WTC11 (cell line): ENCODE results near the gene GCDH.

Source experiments
- NFYB ChIP-seq: sonication (generic); formaldehyde crosslinking; conservative IDR thresholded peaks from 2 replicates; pipeline ENCODE4 v1.8.0; 2022; ENCODE audit warnings: low read depth, missing genetic modification reagents
- RELA ChIP-seq: sonication (generic); formaldehyde crosslinking; IDR thresholded peaks from 2 replicates; pipeline ENCODE4 v1.8.1; 2022; ENCODE audit warnings: missing genetic modification reagents, mild to moderate bottlenecking, borderline replicate concordance
- SP1 ChIP-seq: sonication (generic); formaldehyde crosslinking; conservative IDR thresholded peaks from 2 replicates; pipeline ENCODE4 v1.8.1; 2022; ENCODE audit warnings: missing genetic modification reagents
- ZNF416 ChIP-seq: fragments of 250-450 bp; sonication (Bioruptor Pico); IDR thresholded peaks from 2 replicates; pipeline ENCODE4 v1.9.0; 2021; ENCODE audit warnings: mild to moderate bottlenecking, inconsistent platforms
- TF ChIP-seq, protein P1 (sequence below): fragments of 200-600 bp; IDR thresholded peaks from 2 replicates; pipeline ENCODE4 v1.8.0; 2022; ENCODE audit warnings: antibody characterized with exemption
- TF ChIP-seq, protein P2 (sequence below): sonication (generic); formaldehyde crosslinking; IDR thresholded peaks from 2 replicates; pipeline ENCODE4 v1.8.0; 2022; ENCODE audit warnings: mild to moderate bottlenecking, missing genetic modification reagents
- TF ChIP-seq, protein P3 (sequence below): sonication (generic); formaldehyde crosslinking; IDR thresholded peaks from 2 replicates; pipeline ENCODE4 v1.8.1; 2023; ENCODE audit warnings: mild to moderate bottlenecking, missing genetic modification reagents, moderate library complexity

DNA sequence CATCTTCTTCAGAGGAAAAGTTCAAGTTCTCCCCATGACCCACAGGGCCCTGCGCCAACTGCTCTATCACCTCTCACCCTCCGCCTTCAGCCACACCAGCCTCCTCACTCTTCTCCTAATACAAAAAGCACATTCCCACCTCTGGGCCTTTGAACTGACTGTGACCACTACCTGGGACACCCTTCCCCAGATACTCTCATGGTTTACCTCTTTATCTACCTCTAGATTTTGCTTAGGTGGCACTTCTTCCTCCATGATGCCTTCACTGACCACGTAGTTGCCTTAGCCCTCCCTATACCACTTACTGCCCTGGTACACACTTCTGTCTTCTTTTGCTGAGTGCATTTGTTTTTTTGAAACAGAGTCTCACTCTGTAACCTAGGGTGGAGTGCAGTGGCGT lies 32.0 kb downstream of the GCDH start:
- TF ChIP-seq RELA (CRISPR knock-in tag) (no peak), NFYB (CRISPR knock-in tag) (no peak), SP1 (no peak), ZNF416 (CRISPR knock-in tag) (no peak)
- TF ChIP-seq, protein P1, sequence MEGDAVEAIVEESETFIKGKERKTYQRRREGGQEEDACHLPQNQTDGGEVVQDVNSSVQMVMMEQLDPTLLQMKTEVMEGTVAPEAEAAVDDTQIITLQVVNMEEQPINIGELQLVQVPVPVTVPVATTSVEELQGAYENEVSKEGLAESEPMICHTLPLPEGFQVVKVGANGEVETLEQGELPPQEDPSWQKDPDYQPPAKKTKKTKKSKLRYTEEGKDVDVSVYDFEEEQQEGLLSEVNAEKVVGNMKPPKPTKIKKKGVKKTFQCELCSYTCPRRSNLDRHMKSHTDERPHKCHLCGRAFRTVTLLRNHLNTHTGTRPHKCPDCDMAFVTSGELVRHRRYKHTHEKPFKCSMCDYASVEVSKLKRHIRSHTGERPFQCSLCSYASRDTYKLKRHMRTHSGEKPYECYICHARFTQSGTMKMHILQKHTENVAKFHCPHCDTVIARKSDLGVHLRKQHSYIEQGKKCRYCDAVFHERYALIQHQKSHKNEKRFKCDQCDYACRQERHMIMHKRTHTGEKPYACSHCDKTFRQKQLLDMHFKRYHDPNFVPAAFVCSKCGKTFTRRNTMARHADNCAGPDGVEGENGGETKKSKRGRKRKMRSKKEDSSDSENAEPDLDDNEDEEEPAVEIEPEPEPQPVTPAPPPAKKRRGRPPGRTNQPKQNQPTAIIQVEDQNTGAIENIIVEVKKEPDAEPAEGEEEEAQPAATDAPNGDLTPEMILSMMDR, result no peak
- TF ChIP-seq, protein P2, sequence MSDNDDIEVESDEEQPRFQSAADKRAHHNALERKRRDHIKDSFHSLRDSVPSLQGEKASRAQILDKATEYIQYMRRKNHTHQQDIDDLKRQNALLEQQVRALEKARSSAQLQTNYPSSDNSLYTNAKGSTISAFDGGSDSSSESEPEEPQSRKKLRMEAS (CRISPR knock-in tag), result no peak
- TF ChIP-seq, protein P3, sequence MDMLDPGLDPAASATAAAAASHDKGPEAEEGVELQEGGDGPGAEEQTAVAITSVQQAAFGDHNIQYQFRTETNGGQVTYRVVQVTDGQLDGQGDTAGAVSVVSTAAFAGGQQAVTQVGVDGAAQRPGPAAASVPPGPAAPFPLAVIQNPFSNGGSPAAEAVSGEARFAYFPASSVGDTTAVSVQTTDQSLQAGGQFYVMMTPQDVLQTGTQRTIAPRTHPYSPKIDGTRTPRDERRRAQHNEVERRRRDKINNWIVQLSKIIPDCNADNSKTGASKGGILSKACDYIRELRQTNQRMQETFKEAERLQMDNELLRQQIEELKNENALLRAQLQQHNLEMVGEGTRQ (CRISPR knock-in tag), result no peak
